AG09319 (cell line): ENCODE results near the gene EGLN3.

ENCODE experiments used
- DNase-seq: peaks from one replicate; pipeline ENCODE4 v3.0.0-alpha.2; 2010; ENCODE audit warnings: low read depth; ENCODE audit errors: extremely low read depth
- TF ChIP-seq, protein P1 (sequence below): IDR thresholded peaks from 2 replicates; pipeline ENCODE4 v1.5.1; 2011; ENCODE audit warnings: low read depth, mild to moderate bottlenecking, inconsistent platforms, low read length, moderate library complexity

The EGLN3 gene

DNA sequence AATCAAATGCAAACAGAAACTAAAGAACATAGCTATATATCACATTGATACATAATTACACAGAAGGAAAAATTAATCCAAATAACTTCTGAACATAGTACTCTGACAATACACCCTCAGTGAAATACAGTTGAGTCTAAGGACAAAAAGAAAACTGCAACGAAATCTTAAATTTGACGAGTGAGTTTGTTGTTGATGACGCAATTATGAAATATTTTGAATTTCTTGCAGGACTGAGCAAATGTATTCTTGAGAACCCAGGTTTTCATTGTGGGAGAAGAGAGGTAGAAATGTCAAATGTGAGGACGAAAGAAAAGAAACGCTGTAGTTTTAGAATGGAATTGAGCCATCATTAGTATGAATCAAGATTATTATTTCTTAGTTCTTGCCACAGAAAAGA, 46.3 kb downstream of the EGLN3 start:
- DNase-seq, result no peak
- TF ChIP-seq, protein P1, sequence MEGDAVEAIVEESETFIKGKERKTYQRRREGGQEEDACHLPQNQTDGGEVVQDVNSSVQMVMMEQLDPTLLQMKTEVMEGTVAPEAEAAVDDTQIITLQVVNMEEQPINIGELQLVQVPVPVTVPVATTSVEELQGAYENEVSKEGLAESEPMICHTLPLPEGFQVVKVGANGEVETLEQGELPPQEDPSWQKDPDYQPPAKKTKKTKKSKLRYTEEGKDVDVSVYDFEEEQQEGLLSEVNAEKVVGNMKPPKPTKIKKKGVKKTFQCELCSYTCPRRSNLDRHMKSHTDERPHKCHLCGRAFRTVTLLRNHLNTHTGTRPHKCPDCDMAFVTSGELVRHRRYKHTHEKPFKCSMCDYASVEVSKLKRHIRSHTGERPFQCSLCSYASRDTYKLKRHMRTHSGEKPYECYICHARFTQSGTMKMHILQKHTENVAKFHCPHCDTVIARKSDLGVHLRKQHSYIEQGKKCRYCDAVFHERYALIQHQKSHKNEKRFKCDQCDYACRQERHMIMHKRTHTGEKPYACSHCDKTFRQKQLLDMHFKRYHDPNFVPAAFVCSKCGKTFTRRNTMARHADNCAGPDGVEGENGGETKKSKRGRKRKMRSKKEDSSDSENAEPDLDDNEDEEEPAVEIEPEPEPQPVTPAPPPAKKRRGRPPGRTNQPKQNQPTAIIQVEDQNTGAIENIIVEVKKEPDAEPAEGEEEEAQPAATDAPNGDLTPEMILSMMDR, result no peak

DNA sequence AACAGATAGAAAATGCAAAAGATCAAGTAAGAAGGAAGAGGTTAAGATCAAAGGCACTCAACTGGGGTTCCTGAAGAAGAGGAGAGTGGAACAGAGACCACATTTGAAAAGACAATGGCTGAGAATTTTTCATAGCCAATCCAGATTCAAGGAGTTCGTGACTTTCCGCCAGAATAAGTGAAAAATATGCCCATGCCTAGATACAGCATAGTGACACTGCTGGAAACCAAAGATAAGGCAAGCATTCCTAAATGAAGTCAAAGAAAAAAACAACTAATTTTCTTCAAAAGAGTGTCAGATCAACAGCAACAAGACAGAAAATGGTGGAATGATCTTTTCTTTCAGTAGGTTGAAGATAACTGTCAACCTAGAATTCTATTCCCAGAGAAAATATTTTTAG, 47.5 kb downstream of the EGLN3 start:
- TF ChIP-seq, protein P1, result no peak
- DNase-seq, result no peak

DNA sequence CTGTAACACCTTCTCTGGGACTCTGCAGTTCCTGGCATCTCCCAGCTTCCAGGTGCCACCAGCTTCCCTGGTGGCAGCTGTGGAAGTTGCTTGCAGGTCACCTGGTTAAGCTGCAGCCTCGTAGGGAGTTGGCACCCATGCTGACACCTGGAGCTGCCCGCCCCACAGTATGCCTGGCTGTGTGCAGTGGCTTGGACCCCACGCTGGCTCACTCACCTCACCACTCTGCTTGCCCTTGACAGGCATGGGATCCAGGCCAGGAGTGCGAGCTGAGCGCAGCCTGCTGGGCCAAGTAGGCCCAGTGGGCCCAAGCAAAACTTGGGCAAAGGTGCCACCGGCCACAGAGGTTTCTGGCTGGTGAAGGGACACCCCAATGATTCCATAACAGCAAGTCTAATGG, 48.5 kb downstream of the EGLN3 start:
- TF ChIP-seq, protein P1, result no peak
- no peak for DNase-seq

- DNase-seq, result no peak
- TF ChIP-seq, protein P1, result no peak
These were observed 49.3 kb downstream of the EGLN3 start for GRCh38 chr14:33901426-33902155.

GRCh38 chr14:33900706-33901105, 50.2 kb downstream of the EGLN3 start:
- TF ChIP-seq, protein P1, result no peak
- DNase-seq, result no peak

GRCh38 chr14:33899723-33900341, 51.0 kb downstream of the EGLN3 start:
- no peak for DNase-seq
- TF ChIP-seq, protein P1, result no peak

GRCh38 chr14:33897878-33898535, 52.9 kb downstream of the EGLN3 start:
- no peak for DNase-seq
- TF ChIP-seq, protein P1, result no peak
